IMR-90 (cell line): ENCODE data around the gene PLXND1. TPM values are rescaled to one million over a fixed set of nuclear protein-coding genes. Genes with fewer than 3 reads are reported as not detected.

ENCODE experiments used
- ATAC-seq: fragments of 200-7000 bp; cut with Tn5 transposase; 2 replicates; pipeline ENCODE4 v1.9.1; 2020; ENCODE audit warnings: low read depth, mild to moderate bottlenecking, moderate library complexity
- BruUV-seq: library from RNA; stranded (reverse); fragments of 400-500 nt; replicated peaks from 2 replicates; lab custom pipeline; 2021; lab: Mats Ljungman, UMichigan
- CTCF ChIA-PET: fragments of 300-600 bp; formaldehyde crosslinking; extraction: SDS; loops from one replicate; lab custom pipeline; 2021; ENCODE audit warnings: antibody characterized with exemption; lab: Yijun Ruan, JAX
- POLR2A ChIA-PET: fragments of 300-600 bp; sonication (Branson Sonifier 250); formaldehyde crosslinking; loops from one replicate; lab custom pipeline; 2022; ENCODE audit warnings: antibody characterized with exemption; ENCODE audit not compliant: unreplicated experiment; lab: Charles Lee
- DNase-seq: peaks from one replicate; pipeline ENCODE4 v3.0.0; 2013
- H2AFZ ChIP-seq: replicated peaks from 2 replicates; pipeline ENCODE3; 2013; ENCODE audit warnings: low read length, mild to moderate bottlenecking; ENCODE audit not compliant: poor library complexity
- H2AK5ac ChIP-seq: 2 replicates; pipeline ENCODE4 v1.6.1; 2013; ENCODE audit warnings: low read depth, low read length, inconsistent platforms
- H2AK9ac ChIP-seq: replicated peaks from 2 replicates; pipeline ENCODE3; 2013; ENCODE audit warnings: mild to moderate bottlenecking, low read depth, low read length, moderate library complexity; ENCODE audit not compliant: poor library complexity
- H2BK120ac ChIP-seq: 2 replicates; pipeline ENCODE4 v1.6.1; 2013; ENCODE audit warnings: low read depth, low read length, inconsistent platforms
- H2BK15ac ChIP-seq: 3 replicates; pipeline ENCODE4 v1.6.1; 2013; ENCODE audit warnings: low read depth, low read length, inconsistent platforms
- H2BK20ac ChIP-seq: 2 replicates; pipeline ENCODE4 v1.6.1; 2013; ENCODE audit warnings: low read depth, mild to moderate bottlenecking, inconsistent platforms, low read length, moderate library complexity
- H2BK5ac ChIP-seq: 2 replicates; pipeline ENCODE4 v1.6.1; 2013; ENCODE audit warnings: mild to moderate bottlenecking, low read depth, low read length, inconsistent platforms; ENCODE audit not compliant: poor library complexity, severe bottlenecking
- H3K14ac ChIP-seq: replicated peaks from 2 replicates; pipeline ENCODE4 v1.6.1; 2013; ENCODE audit warnings: low read depth, low read length, inconsistent platforms
- H3K18ac ChIP-seq: 2 replicates; pipeline ENCODE4 v1.6.1; 2013; ENCODE audit warnings: low read depth, low read length, control low read depth
- H3K23ac ChIP-seq: 2 replicates; pipeline ENCODE4 v1.6.1; 2013; ENCODE audit warnings: low read depth, low read length, inconsistent platforms
- H3K27ac ChIP-seq: 2 replicates; pipeline ENCODE4 v1.5.1; 2013; ENCODE audit warnings: mild to moderate bottlenecking, control low read depth, low read length; ENCODE audit not compliant: insufficient read depth
- H3K27me3 ChIP-seq: 2 replicates; pipeline ENCODE4 v1.6.1; 2013; ENCODE audit warnings: low read length; ENCODE audit not compliant: control insufficient read depth, insufficient read depth
- H3K36me3 ChIP-seq: 2 replicates; pipeline ENCODE4 v1.6.1; 2013; ENCODE audit warnings: low read length, mixed read lengths; ENCODE audit not compliant: control insufficient read depth, insufficient read depth
- H3K4ac ChIP-seq: 2 replicates; pipeline ENCODE4 v1.6.1; 2013; ENCODE audit warnings: low read depth, low read length, inconsistent platforms
- H3K4me1 ChIP-seq: 2 replicates; pipeline ENCODE4 v1.6.1; 2013; ENCODE audit warnings: low read length, mixed read lengths; ENCODE audit not compliant: control insufficient read depth, insufficient read depth
- H3K4me2 ChIP-seq: 2 replicates; pipeline ENCODE4 v1.6.1; 2013; ENCODE audit warnings: low read depth, mild to moderate bottlenecking, control low read depth, low read length, moderate library complexity
- H3K4me3 ChIP-seq: 2 replicates; pipeline ENCODE4 v1.5.1; 2013; ENCODE audit warnings: low read depth, mild to moderate bottlenecking, control low read depth, low read length, moderate library complexity; ENCODE audit not compliant: insufficient read depth
- H3K56ac ChIP-seq: 2 replicates; pipeline ENCODE4 v1.6.1; 2013; ENCODE audit warnings: low read length, inconsistent platforms; ENCODE audit not compliant: insufficient read depth; ENCODE audit errors: extremely low read depth
- H3K79me1 ChIP-seq, 2 experiments: 2 replicates each; pipeline ENCODE4 v1.6.1; 2013; ENCODE audit warnings: low read length in 2 of 2, inconsistent platforms in 1 of 2, low read depth in 1 of 2
- H3K9ac ChIP-seq: 2 replicates; pipeline ENCODE4 v1.6.1; 2013; ENCODE audit warnings: low read depth, low read length, control low read depth
- H3K9me1 ChIP-seq: 2 replicates; pipeline ENCODE4 v1.6.1; 2013; ENCODE audit warnings: low read length, inconsistent platforms; ENCODE audit not compliant: insufficient read depth
- H3K9me3 ChIP-seq: 2 replicates; pipeline ENCODE4 v1.6.1; 2013; ENCODE audit warnings: low read length; ENCODE audit not compliant: control insufficient read depth, insufficient read depth
- H4K20me1 ChIP-seq: 2 replicates; pipeline ENCODE4 v1.6.1; 2013; ENCODE audit warnings: low read length, inconsistent platforms; ENCODE audit not compliant: insufficient read depth
- H4K5ac ChIP-seq: 2 replicates; pipeline ENCODE4 v1.6.1; 2013; ENCODE audit warnings: mild to moderate bottlenecking, low read depth, low read length, control low read depth
- H4K8ac ChIP-seq, 2 experiments: 2 replicates each; pipeline ENCODE4 v1.6.1; 2013; ENCODE audit warnings: low read depth in 2 of 2, low read length in 2 of 2, control low read depth in 1 of 2, inconsistent platforms in 1 of 2
- H4K91ac ChIP-seq: 2 replicates; pipeline ENCODE4 v1.6.1; 2013; ENCODE audit warnings: low read depth, low read length, inconsistent platforms; ENCODE audit not compliant: insufficient read depth
- BHLHE40 ChIP-seq: fragments of 150-350 bp; IDR thresholded peaks from 2 replicates; pipeline ENCODE4 v1.6.1; 2016; ENCODE audit warnings: mild to moderate bottlenecking, low read depth, low read length
- CEBPB ChIP-seq: IDR thresholded peaks from 2 replicates; pipeline ENCODE4 v1.6.1; 2012; ENCODE audit warnings: low read depth, low read length, improper control_type of control experiment
- CHD1 ChIP-seq: IDR thresholded peaks from 2 replicates; pipeline ENCODE4 v1.6.1; 2012; ENCODE audit warnings: low read depth, low read length, improper control_type of control experiment
- CTCF ChIP-seq: conservative IDR thresholded peaks from 2 replicates; pipeline ENCODE4 v1.5.1; 2012; ENCODE audit warnings: mild to moderate bottlenecking, low read depth, low read length, improper control_type of control experiment
- ELK1 ChIP-seq: fragments of 150-350 bp; IDR thresholded peaks from 2 replicates; pipeline ENCODE4 v1.6.1; 2016; ENCODE audit warnings: low read depth, mild to moderate bottlenecking, low read length, moderate library complexity, borderline replicate concordance
- FOS ChIP-seq: fragments of 150-350 bp; IDR thresholded peaks from 2 replicates; pipeline ENCODE4 v1.6.1; 2016; ENCODE audit warnings: low read depth, low read length
- MAFK ChIP-seq: IDR thresholded peaks from 2 replicates; pipeline ENCODE4 v1.6.1; 2012; ENCODE audit warnings: low read depth, low read length, improper control_type of control experiment
- MAZ ChIP-seq: IDR thresholded peaks from 2 replicates; pipeline ENCODE4 v1.6.1; 2012; ENCODE audit warnings: low read depth, mild to moderate bottlenecking, low read length, improper control_type of control experiment, moderate library complexity, borderline replicate concordance
- MXI1 ChIP-seq: IDR thresholded peaks from 2 replicates; pipeline ENCODE4 v1.6.1; 2012; ENCODE audit warnings: low read depth, mild to moderate bottlenecking, low read length, moderate library complexity, borderline replicate concordance
- NFE2L2 ChIP-seq: fragments of 150-350 bp; IDR thresholded peaks from 2 replicates; pipeline ENCODE4 v1.6.1; 2016; ENCODE audit warnings: low read depth, mild to moderate bottlenecking, low read length
- POLR2A ChIP-seq: IDR thresholded peaks from 2 replicates; pipeline ENCODE4 v1.6.1; 2012; ENCODE audit warnings: mild to moderate bottlenecking, low read depth, low read length
- RAD21 ChIP-seq: IDR thresholded peaks from 2 replicates; pipeline ENCODE4 v1.6.1; 2012; ENCODE audit warnings: low read length, improper control_type of control experiment
- RCOR1 ChIP-seq: IDR thresholded peaks from 2 replicates; pipeline ENCODE4 v1.6.1; 2012; ENCODE audit warnings: mild to moderate bottlenecking, low read length, improper control_type of control experiment; ENCODE audit not compliant: insufficient replicate concordance
- RFX5 ChIP-seq: IDR thresholded peaks from 2 replicates; pipeline ENCODE4 v1.8.0; 2012; ENCODE audit warnings: low read depth, mild to moderate bottlenecking, low read length, moderate library complexity
- SMC3 ChIP-seq: fragments of 150-350 bp; IDR thresholded peaks from 2 replicates; pipeline ENCODE4 v1.6.1; 2016; ENCODE audit warnings: low read depth, mild to moderate bottlenecking, antibody characterized with exemption, low read length, moderate library complexity
- USF2 ChIP-seq: fragments of 150-350 bp; IDR thresholded peaks from 2 replicates; pipeline ENCODE4 v1.6.1; 2017; ENCODE audit warnings: mild to moderate bottlenecking, antibody characterized with exemption, low read length, low read depth
- WGBS, 2 experiments: methylation state at CpG; one replicate each; pipeline versions ENCODE4 v1.1.5 to v1.1.7; 2013; ENCODE audit warnings: missing lambda C conversion rate in 2 of 2; ENCODE audit not compliant: insufficient read length in 1 of 2; ENCODE audit errors: extremely low coverage in 2 of 2; 5-methylcytosine and 5-hydroxymethylcytosine counted together
- dilution Hi-C: fragments of 300-500 bp; cut with HindIII; formaldehyde crosslinking; loops from one replicate; pipeline ENCODE4 v1.14.3; 2018; ENCODE audit warnings: low sequenced_read_pairs; ENCODE audit not compliant: unreplicated experiment
- in situ Hi-C: fragments of 300-500 bp; cut with MboI; formaldehyde crosslinking; loops from 3 replicates; pipeline ENCODE4 v1.14.3; 2019; ENCODE audit warnings: low sequenced_read_pairs, inconsistent platforms, mixed read lengths
- intact Hi-C: fragments of 100-400 bp; cut with micrococcal nuclease; formaldehyde crosslinking; loops from 2 replicates; pipeline ENCODE4 v1.10.0; 2022
- polyA plus RNA-seq, 3 experiments: library from polyadenylated mRNA; depleted of rRNA; stranded (reverse); fragments of >200 nt; gene quantifications; 2 replicates each; pipeline ENCODE4 v1.2.3, GENCODE V29; 2012; ENCODE audit warnings: low replicate concordance in 1 of 3
- total RNA-seq: library from RNA; depleted of rRNA; stranded (reverse); fragments of >200 nt; gene quantifications from 2 replicates; pipeline ENCODE4 v1.2.3, GENCODE V29; 2012

PLXND1 gene
- total and polyA plus RNA-seq, 2 of the 4 experiments (the other 2 are of a cell fraction), result 19.2 to 67.1 TPM

GRCh38 chr3:129618186-129618820, 11.8 kb upstream of the PLXND1 start:
- Histone ChIP-seq H3K56ac (no peak overlapping the region), H4K8ac (no peak overlapping the region), H3K4me2 (no peak overlapping the region), H3K4ac (no peak overlapping the region), H2BK120ac (no peak overlapping the region), H2AFZ (no peak overlapping the region), H2AK5ac (no peak overlapping the region), H3K23ac (no peak overlapping the region), H3K4me1 (no peaks in the 10 kb centered on the region; the same call in 1 of the 2 replicates), H3K18ac (no peak overlapping the region), H2BK5ac (no peak overlapping the region), H3K14ac (no peak overlapping the region), H3K27ac (no peak overlapping the region), H3K27me3 (no peaks in the 10 kb centered on the region), H3K4me3 (no peak overlapping the region), H2BK15ac (no peak overlapping the region), H4K91ac (no peak overlapping the region), H3K79me1 (no peaks in the 10 kb centered on the region), H3K9me3 (no peaks in the 10 kb centered on the region), H3K9me1 (peaks cover 6% of the 10 kb centered on the region), H3K9ac (no peak overlapping the region), H3K36me3 (no peaks in the 10 kb centered on the region), H4K5ac (no peak overlapping the region), H4K20me1 (no peaks in the 10 kb centered on the region), H2BK20ac (no peak overlapping the region), H2AK9ac (no peak overlapping the region)
- ChIA-PET CTCF (no interaction called here), POLR2A (no interaction called here)
- no TSS peak for BruUV-seq
- ATAC-seq (no peak), DNase-seq (no peak)
- in situ Hi-C loops, result loop anchor here (25.0 kb wide), 1 partner anchor 231 kb away; no protein-coding TSS in a partner anchor
- TF ChIP-seq FOS, result no peak
- no peak for TF ChIP-seq CTCF
- TF ChIP-seq POLR2A, result no peak
- no peak for TF ChIP-seq RFX5
- TF ChIP-seq ELK1, result no peak
- no peak for TF ChIP-seq MAZ
- TF ChIP-seq USF2, result no peak
- no peak for TF ChIP-seq CHD1
- no peak for TF ChIP-seq BHLHE40
- TF ChIP-seq SMC3, result no peak
- TF ChIP-seq MXI1, result no peak
- TF ChIP-seq RCOR1, result no peak
- no peak for TF ChIP-seq RAD21
- TF ChIP-seq CEBPB, result no peak
- TF ChIP-seq NFE2L2, result no peak
- no peak for TF ChIP-seq MAFK
- WGBS, 2 experiments, result 80% methylated on average over 8 of the region's 15 CpGs; no CpG with 5 or more reads in 1 of the 2 experiments
- intact Hi-C loops, result no loop called here
- dilution Hi-C loops, result no loop called here
